Right atrium auricular region (tissue), 2 donors: Measurements from ENCODE around the gene ROR2. TPM values are rescaled to one million over a fixed set of nuclear protein-coding genes. Genes with fewer than 3 reads are reported as not detected.

ENCODE experiments used
- DNase-seq: peaks from one replicate; pipeline ENCODE4 v3.0.0-alpha.2; 2019; ENCODE audit warnings: low spot score
- H3K27ac ChIP-seq, 2 donors: fragments of 200-600 bp; sonication (generic); 1 replicate in 1 of 2; 2 replicates in 1 of 2; pipeline ENCODE4 v1.5.1; 2016 to 2019
- H3K27me3 ChIP-seq, 2 donors: fragments of 200-600 bp; sonication (generic); one replicate each; pipeline versions ENCODE4 v1.5.1 to v1.6.0; 2017 to 2019
- H3K36me3 ChIP-seq: fragments of 200-600 bp; sonication (generic); one replicate; pipeline ENCODE4 v1.5.1; 2016
- H3K4me1 ChIP-seq, 2 donors: fragments of 200-600 bp; sonication (generic); one replicate each; pipeline versions ENCODE4 v1.5.1 to v1.6.0; 2017 to 2019
- H3K4me3 ChIP-seq, 2 donors: fragments of 200-600 bp; sonication (generic); 1 replicate in 1 of 2; 2 replicates in 1 of 2; pipeline ENCODE4 v1.5.1; 2017 to 2019; ENCODE audit warnings: mild to moderate bottlenecking in 1 of 2, moderate library complexity in 1 of 2
- H3K9me3 ChIP-seq, 2 donors: fragments of 200-600 bp; sonication (generic); one replicate each; pipeline ENCODE4 v1.5.1; 2019
- CTCF ChIP-seq, 2 donors: fragments of 200-600 bp; sonication (generic); IDR thresholded peaks; one replicate each; pipeline ENCODE4 v1.5.1; 2019; ENCODE audit warnings: antibody characterized with exemption in 2 of 2
- total RNA-seq, 2 donors: library from RNA; depleted of rRNA; stranded (reverse); fragments of >200 nt; gene quantifications; one replicate each; pipeline ENCODE4 v1.1.0, GENCODE V29; 2016

The ROR2 gene
- total RNA-seq, 2 donors from 2014 or later: 21.8 to 28.5 TPM

GRCh38 chr9:91768977-91769916 is 180.8 kb downstream of the ROR2 start:
- DNase-seq: no peak
- Histone ChIP-seq H3K27me3 (no peaks in the 10 kb centered on the region), H3K4me3 (no peak overlapping the region), H3K9me3 (no peaks in the 10 kb centered on the region), H3K27ac (no peak overlapping the region), H3K36me3 (no peaks in the 10 kb centered on the region), H3K4me1 (peaks cover 0 to 11% of the 10 kb centered on the region in 2 donors)
- no peak for TF ChIP-seq CTCF (IDR thresholded peaks at IDR 0.05)

GRCh38 chr9:91768507-91768906 is 181.5 kb downstream of the ROR2 start:
- TF ChIP-seq CTCF (IDR thresholded peaks at IDR 0.05): no peak
- Histone ChIP-seq H3K27ac (no peak overlapping the region), H3K4me3 (no peak overlapping the region), H3K9me3 (no peaks in the 10 kb centered on the region), H3K36me3 (no peaks in the 10 kb centered on the region), H3K4me1 (peaks cover 0 to 11% of the 10 kb centered on the region in 2 donors), H3K27me3 (no peaks in the 10 kb centered on the region)
- DNase-seq: no peak

GRCh38 chr9:91766315-91767069 is 183.5 kb downstream of the ROR2 start:
- H3K36me3 ChIP-seq: no peaks in the 10 kb centered on the region
- TF ChIP-seq CTCF (IDR thresholded peaks at IDR 0.05): no peak
- H3K4me3 ChIP-seq: no peak overlapping the region
- peaks cover 0 to 4% of the 10 kb centered on the region in 2 donors for H3K9me3 ChIP-seq
- no peak overlapping the region for H3K27ac ChIP-seq
- peaks cover 0 to 11% of the 10 kb centered on the region in 2 donors for H3K4me1 ChIP-seq
- DNase-seq: no peak
- H3K27me3 ChIP-seq: no peaks in the 10 kb centered on the region

GRCh38 chr9:91765296-91765695 is 184.7 kb downstream of the ROR2 start:
- H3K27ac ChIP-seq: no peak overlapping the region
- H3K9me3 ChIP-seq: peaks cover 0 to 4% of the 10 kb centered on the region in 2 donors
- no peak overlapping the region for H3K4me3 ChIP-seq
- H3K4me1 ChIP-seq: peaks cover 0 to 3% of the 10 kb centered on the region in 2 donors
- H3K27me3 ChIP-seq: no peaks in the 10 kb centered on the region
- no peak for DNase-seq
- no peaks in the 10 kb centered on the region for H3K36me3 ChIP-seq
- TF ChIP-seq CTCF (IDR thresholded peaks at IDR 0.05): no peak

GRCh38 chr9:91764661-91765060 is 185.4 kb downstream of the ROR2 start:
- no peaks in the 10 kb centered on the region for H3K4me1 ChIP-seq
- no peak overlapping the region for H3K4me3 ChIP-seq
- H3K27ac ChIP-seq: no peak overlapping the region
- no peaks in the 10 kb centered on the region for H3K27me3 ChIP-seq
- TF ChIP-seq CTCF (IDR thresholded peaks at IDR 0.05): no peak
- DNase-seq: no peak
- no peaks in the 10 kb centered on the region for H3K36me3 ChIP-seq
- H3K9me3 ChIP-seq: peaks cover 0 to 4% of the 10 kb centered on the region in 2 donors
